NK-92 (cell line): ENCODE data around the gene GNLY.
"Not testable (repeated sequence)": the region's sequence is repeated elsewhere in the genome, so short reads cannot be mapped to it uniquely, and the experiment has no call there.

Experiments used
- DNase-seq: peaks from one replicate; lab custom pipeline; 2025; ENCODE audit not compliant: unreplicated experiment; lab: John Stamatoyannopoulos, UW

The GNLY gene

GRCh38 chr2:85694052-85695025 is at the start of gene GNLY:
Gene GNLY, plus strand, starts transcription at chr2:85694358. Its CDS starts 61 bp downstream, at chr2:85694419.
- no peak for DNase-seq

- no peak for DNase-seq
Measured at GRCh38 chr2:85644909-85645308, 49.2 kb upstream of the GNLY start.

GRCh38 chr2:85646166-85646565 is 48.0 kb upstream of the GNLY start:
- DNase-seq: no peak

GRCh38 chr2:85647823-85648526 is 46.2 kb upstream of the GNLY start:
- DNase-seq: no peak

- no peak for DNase-seq
Measured at GRCh38 chr2:85648619-85649018, 45.5 kb upstream of the GNLY start.

GRCh38 chr2:85649201-85650190 is 44.7 kb upstream of the GNLY start:
- no peak for DNase-seq

- DNase-seq: no peak
Measured at GRCh38 chr2:85650456-85650855, 43.7 kb upstream of the GNLY start.

GRCh38 chr2:85651097-85651496 is 43.1 kb upstream of the GNLY start:
- DNase-seq: no peak

- no peak for DNase-seq
Measured at GRCh38 chr2:85652056-85652455, 42.1 kb upstream of the GNLY start.

- DNase-seq: no peak
Measured at GRCh38 chr2:85653996-85654395, 40.2 kb upstream of the GNLY start.

- no peak for DNase-seq
Measured at GRCh38 chr2:85655961-85656417, 38.2 kb upstream of the GNLY start.

GRCh38 chr2:85656468-85656867 is 37.7 kb upstream of the GNLY start:
- DNase-seq: no peak

GRCh38 chr2:85657399-85657798 is 36.8 kb upstream of the GNLY start:
- not testable (repeated sequence) for DNase-seq

- DNase-seq: no peak
Measured at GRCh38 chr2:85659324-85659981, 34.7 kb upstream of the GNLY start.

GRCh38 chr2:85660301-85660700 is 33.9 kb upstream of the GNLY start:
- not testable (repeated sequence) for DNase-seq

GRCh38 chr2:85660725-85661124 is 33.4 kb upstream of the GNLY start:
- no peak for DNase-seq

- no peak for DNase-seq
Measured at GRCh38 chr2:85661139-85661858, 32.9 kb upstream of the GNLY start.

- no peak for DNase-seq
Measured at GRCh38 chr2:85662899-85663593, 31.1 kb upstream of the GNLY start.
